OCI-LY7 (cell line): ENCODE results near the gene APBB3. TPM values are rescaled to one million over a fixed set of nuclear protein-coding genes. Genes with fewer than 3 reads are reported as not detected.

Experiments
- BruUV-seq: library from RNA; stranded (reverse); fragments of 400-500 nt; replicated peaks from 2 replicates; lab custom pipeline; 2021; lab: Mats Ljungman, UMichigan
- CTCF ChIA-PET: fragments of 300-600 bp; sonication (Branson Sonifier 250); formaldehyde crosslinking; loops from one replicate; lab custom pipeline; 2022; ENCODE audit warnings: antibody characterized with exemption; ENCODE audit not compliant: unreplicated experiment; lab: Charles Lee
- POLR2A ChIA-PET: fragments of 300-600 bp; sonication (Branson Sonifier 250); formaldehyde crosslinking; loops from one replicate; lab custom pipeline; 2022; ENCODE audit warnings: antibody characterized with exemption; lab: Charles Lee
- DNase-seq: peaks from one replicate; pipeline ENCODE4 v3.0.0-alpha.2; 2015; ENCODE audit warnings: low spot score
- H2AFZ ChIP-seq: fragments of 200-600 bp; sonication (generic), shearing (Covaris generic); 2 replicates; pipeline ENCODE4 v1.6.1; 2014; ENCODE audit warnings: mild to moderate bottlenecking, antibody characterized with exemption, low read length, moderate library complexity
- H3K27ac ChIP-seq: fragments of 200-600 bp; sonication (generic); 2 replicates; pipeline ENCODE4 v1.5.1; 2014; ENCODE audit warnings: mixed run types, low read depth, mild to moderate bottlenecking, moderate library complexity, low read length, inconsistent platforms; ENCODE audit not compliant: poor library complexity, severe bottlenecking
- H3K36me3 ChIP-seq: fragments of 200-600 bp; sonication (generic); 2 replicates; pipeline ENCODE4 v1.6.1; 2014; ENCODE audit warnings: mild to moderate bottlenecking, antibody characterized with exemption, low read length, moderate library complexity, mixed read lengths; ENCODE audit not compliant: insufficient read depth
- H3K4me1 ChIP-seq: fragments of 200-600 bp; sonication (generic); 2 replicates; pipeline ENCODE4 v1.5.1; 2014; ENCODE audit warnings: mild to moderate bottlenecking, low read length; ENCODE audit not compliant: insufficient read depth, poor library complexity, severe bottlenecking
- H3K4me2 ChIP-seq: fragments of 200-600 bp; sonication (generic); 2 replicates; pipeline ENCODE4 v1.6.1; 2014; ENCODE audit warnings: mild to moderate bottlenecking, low read length
- H3K4me3 ChIP-seq: fragments of 200-600 bp; sonication (generic); 2 replicates; pipeline ENCODE4 v1.5.1; 2014; ENCODE audit warnings: mild to moderate bottlenecking, low read depth, low read length; ENCODE audit not compliant: poor library complexity, severe bottlenecking
- H3K79me2 ChIP-seq: fragments of 200-600 bp; sonication (generic); 2 replicates; pipeline ENCODE4 v1.6.1; 2016; ENCODE audit warnings: low read depth, mild to moderate bottlenecking, low read length, moderate library complexity, mixed read lengths; ENCODE audit not compliant: insufficient read depth
- H3K9me2 ChIP-seq: fragments of 200-600 bp; sonication (generic); 2 replicates; pipeline ENCODE4 v1.6.1; 2016; ENCODE audit warnings: mild to moderate bottlenecking, low read length, mixed read lengths; ENCODE audit not compliant: insufficient read depth
- H3K9me3 ChIP-seq: fragments of 200-600 bp; sonication (generic); 2 replicates; pipeline ENCODE4 v1.6.1; 2014; ENCODE audit warnings: mild to moderate bottlenecking, mixed run types, low read length, mixed read lengths
- H4K20me1 ChIP-seq: fragments of 200-600 bp; sonication (generic); 2 replicates; pipeline ENCODE4 v1.6.1; 2014; ENCODE audit warnings: mild to moderate bottlenecking, antibody characterized with exemption, low read length, moderate library complexity, mixed read lengths; ENCODE audit not compliant: insufficient read depth
- CTCF ChIP-seq: fragments of 200-600 bp; sonication (generic); conservative IDR thresholded peaks from 2 replicates; pipeline ENCODE4 v1.5.1; 2014; ENCODE audit warnings: mild to moderate bottlenecking, antibody characterized with exemption, low read length, moderate library complexity, mixed read lengths
- EZH2phosphoT487 ChIP-seq: fragments of 200-600 bp; sonication (generic); IDR thresholded peaks from 2 replicates; pipeline ENCODE4 v1.6.1; 2018; ENCODE audit warnings: low read depth, borderline replicate concordance, mild to moderate bottlenecking, mixed run types, antibody characterized with exemption, low read length, moderate library complexity, mixed read lengths
- intact Hi-C: fragments of 100-400 bp; cut with micrococcal nuclease; formaldehyde crosslinking; loops from one replicate; pipeline ENCODE4 v1.10.0; 2022; ENCODE audit not compliant: unreplicated experiment
- total RNA-seq, 2 experiments: library from RNA; depleted of rRNA in 1 of 2; stranded (reverse); fragments of >200 nt in 1 of 2; shearing (Covaris generic) in 1 of 2; gene quantifications; 2 replicates each; pipeline ENCODE4 v1.2.3, GENCODE V29; 2014 to 2022

Gene APBB3
- total RNA-seq, 2 experiments from 2014 or later, result 32.1 to 37.9 TPM

- Histone ChIP-seq H3K4me1 (peaks cover 11% of the 10 kb centered on the region), H3K9me2 (no peaks in the 10 kb centered on the region), H3K79me2 (no peaks in the 10 kb centered on the region), H3K9me3 (no peaks in the 10 kb centered on the region), H3K36me3 (peaks cover 75% of the 10 kb centered on the region), H3K27ac (no peak overlapping the region), H3K4me3 (no peak overlapping the region), H3K4me2 (no peak overlapping the region), H4K20me1 (no peaks in the 10 kb centered on the region), H2AFZ (no peak overlapping the region)
- no peak for DNase-seq
- ChIA-PET POLR2A (interaction anchor here (0.6 to 0.9 kb wide), 2 partner anchors 16 to 22 kb away, joined by 3 read pairs; no protein-coding TSS in a partner anchor), CTCF (no interaction called here)
- intact Hi-C loops, result no loop called here
- BruUV-seq, result no TSS peak
- TF ChIP-seq EZH2phosphoT487 (no peak), CTCF (no peak)
Observed at GRCh38 chr5:140542972-140543371, 21.4 kb downstream of the APBB3 start.

DNA sequence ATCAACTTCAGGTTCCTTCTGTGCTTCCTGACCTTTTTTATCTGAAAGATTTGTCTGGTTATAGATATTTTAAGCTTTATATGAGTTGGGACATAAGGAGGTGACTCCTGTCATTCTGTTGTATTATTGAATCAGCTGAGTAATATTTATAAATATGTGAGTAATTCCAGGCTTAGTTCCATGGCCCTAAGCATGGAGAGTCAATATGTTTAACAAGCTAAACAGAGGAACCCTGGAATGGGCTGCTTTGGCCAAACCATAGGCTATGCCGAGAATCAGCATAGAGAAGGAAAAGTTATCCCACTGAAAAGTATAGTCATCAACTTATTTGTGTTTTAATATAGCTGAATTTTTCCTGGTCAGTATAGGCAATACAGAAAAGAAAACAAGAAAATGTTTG lies 24.2 kb downstream of the APBB3 start:
- CTCF ChIA-PET, result no interaction called here
- Histone ChIP-seq H4K20me1 (no peaks in the 10 kb centered on the region), H3K36me3 (peaks cover 91% of the 10 kb centered on the region), H3K4me3 (no peak overlapping the region), H2AFZ (no peak overlapping the region), H3K4me1 (no peaks in the 10 kb centered on the region), H3K9me3 (no peaks in the 10 kb centered on the region), H3K27ac (no peak overlapping the region), H3K79me2 (no peaks in the 10 kb centered on the region), H3K4me2 (no peak overlapping the region), H3K9me2 (no peaks in the 10 kb centered on the region)
- DNase-seq, result no peak
- intact Hi-C loops, result no loop called here
- TF ChIP-seq EZH2phosphoT487 (no peak), CTCF (no peak)
- POLR2A ChIA-PET, result interaction anchor here (0.6 to 1.5 kb wide), 2 partner anchors 13 to 45 kb away, joined by 3 read pairs; no protein-coding TSS in a partner anchor
- BruUV-seq, result no TSS peak

DNA sequence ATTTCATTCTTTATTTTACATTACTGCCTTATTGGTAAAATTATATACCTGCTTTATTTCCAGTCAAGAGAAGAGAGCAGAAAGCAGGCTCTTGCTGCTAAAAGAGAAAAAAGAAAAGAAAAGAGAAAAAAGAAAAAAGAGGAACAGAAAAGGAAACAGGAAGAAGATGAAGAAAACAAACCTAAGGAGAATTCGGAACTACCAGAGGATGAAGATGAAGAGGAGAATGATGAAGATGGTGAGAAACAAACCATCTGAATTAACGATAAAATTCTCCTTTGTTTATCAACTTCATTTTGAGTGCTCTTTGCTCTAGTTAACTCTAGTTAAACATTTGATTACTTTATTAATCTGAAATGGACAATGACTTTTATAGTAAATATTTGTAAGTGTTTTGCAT lies 40.4 kb downstream of the APBB3 start:
- Histone ChIP-seq H2AFZ (no peak overlapping the region), H3K9me3 (no peaks in the 10 kb centered on the region), H3K36me3 (peaks cover 72% of the 10 kb centered on the region), H3K4me2 (no peak overlapping the region), H3K9me2 (no peaks in the 10 kb centered on the region), H3K4me1 (peaks cover 7% of the 10 kb centered on the region), H3K27ac (no peak overlapping the region), H3K79me2 (no peaks in the 10 kb centered on the region), H3K4me3 (no peak overlapping the region), H4K20me1 (no peaks in the 10 kb centered on the region)
- POLR2A ChIA-PET, result interaction anchor here (0.6 to 0.7 kb wide), 3 partner anchors 137 to 1051 kb away, joined by 3 to 5 read pairs (median 3); no protein-coding TSS in a partner anchor
- BruUV-seq, result no TSS peak
- no peak for DNase-seq
- TF ChIP-seq EZH2phosphoT487, result no peak
- TF ChIP-seq CTCF, result no peak
- intact Hi-C loops, result no loop called here
- CTCF ChIA-PET, result no interaction called here
